GM23248 (cell line): ENCODE results near the gene SATB1.

ENCODE experiments used
- EZH2 ChIP-seq: fragments of 200-600 bp; sonication (generic); IDR thresholded peaks from 2 replicates; pipeline ENCODE4 v1.6.1; 2018; ENCODE audit warnings: antibody characterized with exemption, mild to moderate bottlenecking; ENCODE audit not compliant: insufficient read depth, poor library complexity, severe bottlenecking
- EZH2phosphoT487 ChIP-seq: fragments of 200-600 bp; sonication (generic); IDR thresholded peaks from 2 replicates; pipeline ENCODE4 v1.6.1; 2018; ENCODE audit warnings: antibody characterized with exemption, moderate library complexity, mild to moderate bottlenecking, low read depth; ENCODE audit not compliant: insufficient read depth

GRCh38 chr3:18432752-18433151 is 7.6 kb upstream of the SATB1 start:
- TF ChIP-seq EZH2 (no peak), EZH2phosphoT487 (no peak)
